ENCODE data around the gene ADD2.

DNA sequence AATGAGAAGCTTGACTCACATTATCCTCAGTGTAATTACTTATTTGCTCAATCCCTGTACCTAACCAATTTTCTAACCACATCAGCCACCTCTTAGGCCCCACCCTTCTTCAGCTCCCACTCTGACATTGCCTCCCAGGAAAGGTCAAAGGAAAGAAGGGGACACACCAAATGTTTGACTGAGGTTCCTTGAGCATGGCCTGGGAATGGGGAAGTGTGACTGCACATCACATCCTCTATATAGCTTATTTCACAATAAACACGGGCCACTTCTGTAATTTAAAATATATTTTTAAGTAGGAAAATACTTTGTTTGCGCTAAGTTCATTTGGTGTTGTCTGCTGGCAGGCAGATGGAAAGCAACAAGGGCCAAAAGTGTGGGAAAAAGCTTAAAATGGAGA, 25.4 kb upstream of the ADD2 start:
- TF ChIP-seq HNF4G (IDR thresholded peaks at IDR 0.05) (no peak), CTCF (IDR thresholded peaks at IDR 0.05; ENCODE audit: low read depth, low read length, missing input control) (no peak)

Measured in liver (tissue), 3 donors.